ENCODE measurements around the gene CCDC85C. TPM values are rescaled to one million over a fixed set of nuclear protein-coding genes. Genes with fewer than 3 reads are reported as not detected.

CCDC85C gene
- total and polyA plus RNA-seq, 2 of the 8 experiments (the other 6 are each of a cell fraction or from before 2014, with no cell fraction given), result 16.8 to 35.8 TPM

DNA sequence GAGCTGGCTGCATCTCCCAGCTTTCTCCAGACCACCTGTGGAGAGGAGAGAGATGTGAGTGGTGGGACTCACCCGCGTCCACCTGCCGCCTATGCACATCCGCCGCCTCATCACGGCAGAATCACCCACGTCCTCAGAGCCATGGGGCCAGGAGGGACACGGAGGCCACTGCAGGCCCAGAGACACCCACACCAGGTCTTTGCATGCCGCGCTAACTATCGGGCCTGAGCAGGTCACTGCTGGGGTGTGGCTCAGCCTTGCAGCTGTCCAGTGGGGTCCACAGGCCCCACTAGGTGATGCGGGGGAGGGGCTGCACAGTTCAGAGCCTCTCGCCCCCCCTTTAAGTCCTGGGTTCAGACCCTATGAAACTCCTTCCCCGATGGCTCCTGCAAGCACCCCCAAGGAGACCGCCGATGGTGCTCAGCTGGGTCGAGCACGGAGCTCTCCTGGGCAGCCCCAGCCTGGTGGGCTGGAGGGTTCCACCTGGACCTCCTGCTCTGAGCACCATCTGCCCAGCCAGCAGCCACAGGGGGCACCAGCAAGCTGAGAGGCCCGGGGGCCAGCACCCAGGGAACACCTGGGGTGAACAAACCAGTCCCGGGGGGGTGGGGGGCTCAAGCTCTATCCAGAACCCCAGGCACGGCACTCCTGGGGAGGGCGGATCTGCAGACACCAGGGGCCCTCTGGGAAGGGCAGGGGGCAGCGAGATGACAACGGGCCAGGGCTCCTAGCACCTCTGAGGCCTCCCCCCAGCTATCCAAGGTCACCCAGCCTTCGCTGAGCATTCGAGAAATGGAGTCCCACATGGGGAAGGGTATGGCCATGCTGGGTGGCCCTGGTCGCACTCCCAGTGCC, 88.5 kb downstream of the CCDC85C start:
- no peaks in the 10 kb centered on the region for H3K9me3 ChIP-seq (ENCODE audit: insufficient read depth in 2 of 2, low read depth in 1 of 2, low read length in 1 of 2)
- no peak overlapping the region for H2BK120ac ChIP-seq (replicated peaks; ENCODE audit: low read depth, low read length)
- H3K4me1 ChIP-seq (replicated peaks in 1 of 4; ENCODE audit: control insufficient read depth in 3 of 4, insufficient read depth in 4 of 4, low read length in 3 of 4), result peaks cover 0 to 5% (median 1%) of the 10 kb centered on the region in 4 experiments; a peak in 3 of 7 replicates
- peaks cover 3 to 7% of the 10 kb centered on the region in 2 experiments for H4K20me1 ChIP-seq (replicated peaks in 1 of 2; ENCODE audit: control insufficient read depth in 1 of 2, insufficient read depth in 2 of 2, low read length in 2 of 2)
- H4K8ac ChIP-seq (ENCODE audit: extremely low read depth, insufficient read depth, low read length), result peak overlapping the region; percentile 39; the same call in 1 of the 2 replicates
- H3K23me2 ChIP-seq (ENCODE audit: low read depth, low read length), result no peaks in the 10 kb centered on the region
- no peaks in the 10 kb centered on the region; the same call in none of the 2 replicates for H3K79me1 ChIP-seq (ENCODE audit: low read depth, low read length)
- 0 out of 4 replicates have a peak, but pooled peaks cover 0 to 2% of the 10 kb centered on the region in 2 experiments for H3K79me2 ChIP-seq (ENCODE audit: control insufficient read depth in 1 of 2, insufficient read depth in 2 of 2, low read length in 2 of 2)
- H3K23ac ChIP-seq (ENCODE audit: insufficient read length), result no peak overlapping the region
- no peak for FAIRE-seq
- no peak overlapping the region for H3K9ac ChIP-seq (replicated peaks in 1 of 4; ENCODE audit: extremely low read depth in 1 of 4, low read depth in 3 of 4, low read length in 3 of 4)
- H3K4me3 ChIP-seq (ENCODE audit: extremely low read depth in 1 of 4, insufficient read depth in 2 of 4, low read depth in 3 of 4, low read length in 4 of 4), result no peak overlapping the region
- H4K91ac ChIP-seq (replicated peaks; ENCODE audit: insufficient read length, low read length), result no peak overlapping the region
- TF ChIP-seq TEAD4 (IDR thresholded peaks at IDR 0.05; ENCODE audit: low read depth, low read length) (no peak), CEBPB (IDR thresholded peaks at IDR 0.05; ENCODE audit: low read depth, low read length) (no peak), TCF12 (IDR thresholded peaks at IDR 0.05; ENCODE audit: low read depth, low read length) (no peak), YY1 (IDR thresholded peaks at IDR 0.05; ENCODE audit: low read depth, low read length) (no peak), KDM5A (IDR thresholded peaks at IDR 0.05; ENCODE audit: low read length) (no peak), BACH1 (IDR thresholded peaks at IDR 0.05; ENCODE audit: low read length) (no peak), SIX5 (IDR thresholded peaks at IDR 0.05; ENCODE audit: low read depth, low read length) (no peak), TAF7 (optimal IDR thresholded peaks at IDR 0.05; ENCODE audit: borderline replicate concordance, low read depth, low read length) (no peak), SP4 (IDR thresholded peaks at IDR 0.05; ENCODE audit: low read length) (no peak)
- TF ChIP-seq, protein P1, sequence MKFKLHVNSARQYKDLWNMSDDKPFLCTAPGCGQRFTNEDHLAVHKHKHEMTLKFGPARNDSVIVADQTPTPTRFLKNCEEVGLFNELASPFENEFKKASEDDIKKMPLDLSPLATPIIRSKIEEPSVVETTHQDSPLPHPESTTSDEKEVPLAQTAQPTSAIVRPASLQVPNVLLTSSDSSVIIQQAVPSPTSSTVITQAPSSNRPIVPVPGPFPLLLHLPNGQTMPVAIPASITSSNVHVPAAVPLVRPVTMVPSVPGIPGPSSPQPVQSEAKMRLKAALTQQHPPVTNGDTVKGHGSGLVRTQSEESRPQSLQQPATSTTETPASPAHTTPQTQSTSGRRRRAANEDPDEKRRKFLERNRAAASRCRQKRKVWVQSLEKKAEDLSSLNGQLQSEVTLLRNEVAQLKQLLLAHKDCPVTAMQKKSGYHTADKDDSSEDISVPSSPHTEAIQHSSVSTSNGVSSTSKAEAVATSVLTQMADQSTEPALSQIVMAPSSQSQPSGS (IDR thresholded peaks at IDR 0.05; ENCODE audit: low read length), result no peak
- H2BK15ac ChIP-seq (ENCODE audit: low read length), result no peak overlapping the region
- no peak overlapping the region for H3K14ac ChIP-seq (ENCODE audit: insufficient read length)
- H2BK5ac ChIP-seq (ENCODE audit: low read depth, low read length), result no peak overlapping the region
- no peak overlapping the region for H2AFZ ChIP-seq (ENCODE audit: low read length)
- no peak overlapping the region for H2BK20ac ChIP-seq (ENCODE audit: low read length)
- no peak overlapping the region for H3K4me2 ChIP-seq (ENCODE audit: insufficient read depth in 1 of 2, low read depth in 2 of 2, low read length in 2 of 2)
- H3K56ac ChIP-seq (replicated peaks; ENCODE audit: insufficient read length, low read depth, low read length), result no peak overlapping the region
- H4K5ac ChIP-seq (ENCODE audit: insufficient read length, low read depth, low read length), result no peak overlapping the region
- H2BK12ac ChIP-seq (ENCODE audit: low read depth, low read length), result no peak overlapping the region
- ChIA-PET CTCF (ENCODE audit: partially characterized antibody) (interaction anchor here (0.7 to 3.8 kb wide), 7 partner anchors 12 to 172 kb away, joined by 3 to 32 read pairs (median 14); no protein-coding TSS in a partner anchor), POLR2A (ENCODE audit: partially characterized antibody) (interaction anchor here (0.6 to 2.1 kb wide), 7 partner anchors 8 to 129 kb away, joined by 3 to 5 read pairs (median 3); partner anchors contain the start of genes CCNK and SETD3)
- no peak overlapping the region for H3K4ac ChIP-seq (replicated peaks; ENCODE audit: insufficient read length, low read depth, low read length)
- H3K18ac ChIP-seq (ENCODE audit: extremely low read depth, low read length), result no peak overlapping the region
- no peak overlapping the region for H3K27ac ChIP-seq (ENCODE audit: low read depth, low read length)
- no peak for DNase-seq (ENCODE audit: low read depth in 1 of 2, low spot score in 2 of 2)
- H3K27me3 ChIP-seq (replicated peaks in 1 of 4; ENCODE audit: control insufficient read depth in 3 of 4, extremely low read depth in 1 of 4, insufficient read depth in 3 of 4, low read length in 3 of 4), result no peaks in the 10 kb centered on the region; a peak in 1 of 7 replicates
- peaks cover 0 to 11% (median 0%) of the 10 kb centered on the region in 4 experiments; a peak in 2 of 8 replicates for H3K36me3 ChIP-seq (ENCODE audit: control insufficient read depth in 2 of 4, insufficient read depth in 4 of 4, low read length in 3 of 4)
- 91% methylated on average over 25 of the region's 27 CpGs; no CpG with 5 or more reads in 1 of the 2 experiments for WGBS, 2 experiments (ENCODE audit: extremely low coverage in 1 of 2, insufficient coverage in 1 of 2, insufficient read length in 1 of 2, insufficient replicate concordance in 2 of 2, low coverage in 1 of 2, low lambda C conversion rate in 2 of 2, missing lambda C conversion rate in 1 of 2)
- no peak overlapping the region for H2AK5ac ChIP-seq (ENCODE audit: low read depth, low read length)

Data from H1 (cell line).